WI38 (cell line): ENCODE measurements around the gene TMEM141.
A peak's percentile ranks its signal among the peaks of the same experiment; 100 is the strongest.

Experiments used
- H3K4me3 ChIP-seq: 2 replicates; pipeline ENCODE4 v1.5.1; 2011; ENCODE audit warnings: low read depth, mild to moderate bottlenecking, control low read depth, low read length
- TF ChIP-seq, protein P1 (sequence below): IDR thresholded peaks from 2 replicates; pipeline ENCODE4 v1.5.1; 2012; ENCODE audit warnings: low read depth, mild to moderate bottlenecking, control low read depth, low read length

The TMEM141 gene

DNA sequence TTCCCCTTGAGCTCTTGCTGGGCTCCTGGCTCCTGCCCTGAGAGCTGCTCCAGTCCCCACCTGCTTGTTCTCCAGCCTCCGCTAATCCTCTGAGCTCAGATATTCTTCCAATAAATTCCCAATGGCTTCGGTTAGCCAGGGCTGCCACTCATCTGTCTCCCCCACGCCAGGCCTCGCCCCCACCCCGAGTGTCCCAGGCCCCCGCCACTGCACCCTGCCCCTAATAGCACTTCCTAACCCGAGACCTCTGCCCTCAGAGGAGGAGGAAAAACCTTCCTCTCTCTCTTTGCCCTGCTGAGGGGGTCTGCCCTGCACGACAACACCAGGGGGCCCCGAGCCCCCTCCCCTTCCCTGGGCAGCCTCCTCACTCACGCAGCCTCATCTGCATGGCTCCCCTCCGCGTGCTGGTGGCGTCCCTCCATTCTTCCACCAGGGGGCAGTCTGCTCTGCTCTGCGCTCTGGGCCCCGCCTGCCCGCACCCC is 21.4 kb upstream of the TMEM141 start:
- TF ChIP-seq, protein P1, sequence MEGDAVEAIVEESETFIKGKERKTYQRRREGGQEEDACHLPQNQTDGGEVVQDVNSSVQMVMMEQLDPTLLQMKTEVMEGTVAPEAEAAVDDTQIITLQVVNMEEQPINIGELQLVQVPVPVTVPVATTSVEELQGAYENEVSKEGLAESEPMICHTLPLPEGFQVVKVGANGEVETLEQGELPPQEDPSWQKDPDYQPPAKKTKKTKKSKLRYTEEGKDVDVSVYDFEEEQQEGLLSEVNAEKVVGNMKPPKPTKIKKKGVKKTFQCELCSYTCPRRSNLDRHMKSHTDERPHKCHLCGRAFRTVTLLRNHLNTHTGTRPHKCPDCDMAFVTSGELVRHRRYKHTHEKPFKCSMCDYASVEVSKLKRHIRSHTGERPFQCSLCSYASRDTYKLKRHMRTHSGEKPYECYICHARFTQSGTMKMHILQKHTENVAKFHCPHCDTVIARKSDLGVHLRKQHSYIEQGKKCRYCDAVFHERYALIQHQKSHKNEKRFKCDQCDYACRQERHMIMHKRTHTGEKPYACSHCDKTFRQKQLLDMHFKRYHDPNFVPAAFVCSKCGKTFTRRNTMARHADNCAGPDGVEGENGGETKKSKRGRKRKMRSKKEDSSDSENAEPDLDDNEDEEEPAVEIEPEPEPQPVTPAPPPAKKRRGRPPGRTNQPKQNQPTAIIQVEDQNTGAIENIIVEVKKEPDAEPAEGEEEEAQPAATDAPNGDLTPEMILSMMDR = peak; percentile 46; the same call in 1 of the 2 replicates
- no peak overlapping the region for H3K4me3 ChIP-seq

GRCh38 chr9:136771907-136772415 is 19.2 kb upstream of the TMEM141 start:
- H3K4me3 ChIP-seq = no peak overlapping the region
- TF ChIP-seq, protein P1 = no peak

DNA sequence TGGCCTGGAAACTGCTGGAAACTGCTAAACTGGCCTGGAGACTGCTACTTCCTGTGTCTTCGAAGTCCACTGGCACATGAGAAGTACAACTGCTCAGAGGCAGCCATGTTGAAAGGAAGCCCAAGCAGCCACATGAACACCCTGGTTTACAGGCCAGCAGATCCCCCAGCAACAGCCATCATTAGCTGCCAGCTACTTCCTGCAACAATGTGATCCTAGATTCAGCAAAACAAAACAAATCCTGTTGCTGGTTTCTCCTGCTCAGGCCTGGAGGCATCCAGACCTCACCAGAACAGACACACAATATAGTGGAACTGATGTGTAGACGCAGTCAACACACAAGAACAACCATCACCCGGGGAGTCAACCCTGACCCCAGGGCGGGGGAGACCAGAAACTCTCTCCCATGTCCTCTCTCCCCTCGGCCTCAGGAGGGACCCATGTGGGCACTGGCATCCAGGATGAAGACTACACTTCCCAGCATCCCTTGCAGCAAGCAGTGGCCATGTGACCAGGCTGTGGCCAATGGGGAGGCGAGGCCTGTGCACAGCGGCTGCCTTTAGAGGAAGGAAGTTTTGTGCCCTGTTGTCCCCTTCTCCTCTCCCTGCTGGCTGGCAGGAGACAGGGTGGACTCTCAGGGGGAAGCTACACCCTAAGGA is 17.6 kb upstream of the TMEM141 start:
- no peak overlapping the region for H3K4me3 ChIP-seq
- TF ChIP-seq, protein P1 = no peak

- TF ChIP-seq, protein P1 = no peak
- H3K4me3 ChIP-seq = no peak overlapping the region
Measured at GRCh38 chr9:136774416-136775045, 16.6 kb upstream of the TMEM141 start.

DNA sequence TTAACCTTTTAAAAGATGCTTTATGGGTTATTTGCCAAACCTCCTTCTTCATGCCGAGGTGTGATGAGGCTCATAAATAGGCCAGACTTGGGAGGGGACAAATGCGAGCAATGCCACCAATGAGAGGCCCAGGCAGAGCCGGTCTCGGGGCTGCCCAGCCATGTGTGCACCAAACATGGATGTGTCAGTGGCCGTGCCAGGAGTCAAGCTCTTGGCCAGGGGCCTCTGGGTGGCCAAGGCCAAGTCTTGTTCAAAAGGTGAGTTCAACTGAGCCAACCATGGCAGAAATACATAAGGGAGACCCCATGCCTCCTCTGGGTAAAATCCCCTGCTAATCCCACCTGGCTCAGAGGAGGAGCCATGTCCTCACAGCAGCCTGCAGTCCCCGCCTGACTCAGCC is 16.0 kb upstream of the TMEM141 start:
- TF ChIP-seq, protein P1 = no peak
- no peak overlapping the region for H3K4me3 ChIP-seq

DNA sequence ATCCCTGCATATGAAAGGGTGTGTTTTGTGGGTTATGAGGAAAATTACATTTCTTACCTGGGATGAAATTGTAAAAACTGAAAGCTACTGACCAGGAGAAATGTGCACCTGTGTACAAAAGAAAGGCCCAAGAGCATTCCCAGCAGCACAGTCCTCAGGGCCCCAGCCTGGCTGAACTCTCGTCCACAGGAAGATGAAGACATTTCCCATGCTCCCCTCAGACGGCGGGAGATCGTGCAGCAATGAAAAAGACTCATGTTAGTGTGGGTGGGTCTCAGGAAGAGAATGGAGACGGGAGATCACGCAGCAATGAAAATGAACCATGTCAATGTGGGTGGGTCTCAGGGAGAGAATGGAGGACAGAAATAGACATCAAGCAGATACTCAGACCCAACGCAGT is 14.2 kb upstream of the TMEM141 start:
- H3K4me3 ChIP-seq = no peak overlapping the region
- TF ChIP-seq, protein P1 = no peak

GRCh38 chr9:136777359-136777758 is 13.8 kb upstream of the TMEM141 start:
- TF ChIP-seq, protein P1 = no peak

More at GRCh38 chr9:136777359-136777758, 13.8 kb upstream of the TMEM141 start:
- H3K4me3 ChIP-seq = no peak overlapping the region
